Caco-2 (cell line): ENCODE results near the gene STRIP1. TPM values are rescaled to one million over a fixed set of nuclear protein-coding genes. Genes with fewer than 3 reads are reported as not detected.

Experiments
- BruUV-seq: library from RNA; stranded (reverse); fragments of 400-500 nt; replicated peaks from 2 replicates; lab custom pipeline; 2021; lab: Mats Ljungman, UMichigan
- CTCF ChIA-PET: fragments of 300-600 bp; sonication (Branson Sonifier 250); formaldehyde crosslinking; loops from one replicate; lab custom pipeline; 2022; ENCODE audit warnings: antibody characterized with exemption; lab: Charles Lee
- POLR2A ChIA-PET: fragments of 300-600 bp; sonication (Branson Sonifier 250); formaldehyde crosslinking; loops from one replicate; lab custom pipeline; 2022; ENCODE audit warnings: antibody characterized with exemption; lab: Charles Lee
- DNase-seq, 2 experiments: peaks; one replicate each; pipeline versions ENCODE4 v3.0.0 to v3.0.0-alpha.2; 2020 to 2022
- H3K27me3 ChIP-seq: replicated peaks from 2 replicates; pipeline ENCODE4 v1.6.0; 2011; ENCODE audit warnings: low read length; ENCODE audit not compliant: control insufficient read depth, insufficient read depth
- H3K36me3 ChIP-seq: 2 replicates; pipeline ENCODE4 v1.5.1; 2011; ENCODE audit warnings: low read length; ENCODE audit not compliant: control insufficient read depth, insufficient read depth
- H3K4me1 ChIP-seq: fragments of 250-450 bp; sonication (Bioruptor Pico); 2 replicates; pipeline ENCODE4 v1.5.1; 2020; ENCODE audit warnings: mild to moderate bottlenecking
- H3K4me3 ChIP-seq: 2 replicates; pipeline ENCODE4 v1.5.1; 2011; ENCODE audit warnings: low read depth, mild to moderate bottlenecking, control low read depth, low read length
- H3K9me3 ChIP-seq: fragments of 250-450 bp; sonication (Bioruptor Pico); 2 replicates; pipeline ENCODE4 v1.5.1; 2020; ENCODE audit warnings: mild to moderate bottlenecking, moderate library complexity
- H3K27ac Mint-ChIP-seq: one replicate; pipeline ENCODE4 v1.8.0; 2022; ENCODE audit warnings: mixed read lengths; ENCODE audit not compliant: unreplicated experiment
- H3K27me3 Mint-ChIP-seq: one replicate; pipeline ENCODE4 v1.8.0; 2022; ENCODE audit warnings: mixed read lengths; ENCODE audit not compliant: insufficient read depth, unreplicated experiment
- H3K36me3 Mint-ChIP-seq: one replicate; pipeline ENCODE4 v1.8.0; 2022; ENCODE audit warnings: mild to moderate bottlenecking, mixed read lengths; ENCODE audit not compliant: insufficient read depth, unreplicated experiment
- H3K4me1 Mint-ChIP-seq: one replicate; pipeline ENCODE4 v1.8.0; 2022; ENCODE audit warnings: low read depth, mixed read lengths; ENCODE audit not compliant: unreplicated experiment
- H3K4me3 Mint-ChIP-seq: one replicate; pipeline ENCODE4 v1.8.0; 2022; ENCODE audit warnings: mild to moderate bottlenecking, moderate library complexity, mixed read lengths; ENCODE audit not compliant: unreplicated experiment
- H3K9me3 Mint-ChIP-seq: one replicate; pipeline ENCODE4 v1.8.0; 2022; ENCODE audit warnings: mixed read lengths; ENCODE audit not compliant: unreplicated experiment
- intact Hi-C: fragments of 100-400 bp; cut with micrococcal nuclease; formaldehyde crosslinking; loops from one replicate; pipeline ENCODE4 v1.10.0; 2022; ENCODE audit not compliant: unreplicated experiment
- total RNA-seq: library from RNA; stranded (reverse); gene quantifications from 2 replicates; pipeline ENCODE4 v1.2.3, GENCODE V29; 2022
- TF ChIP-seq, protein P1 (sequence below), 2 experiments: fragments of 200-600 bp in 1 of 2; IDR thresholded peaks; 1 replicate in 1 of 2; 2 replicates in 1 of 2; pipeline versions ENCODE4 v1.5.1 to v1.8.0; 2011 to 2022; ENCODE audit warnings: antibody characterized with exemption in 1 of 2, control low read depth in 1 of 2, inconsistent platforms in 1 of 2, low read depth in 1 of 2, low read length in 1 of 2, mild to moderate bottlenecking in 1 of 2, moderate library complexity in 1 of 2; ENCODE audit not compliant: insufficient read depth in 1 of 2, severe bottlenecking in 1 of 2, unreplicated experiment in 1 of 2

Gene STRIP1
- total RNA-seq, 1 experiment from 2014 or later = 36.1 TPM

- Histone ChIP-seq H3K4me3 (peak overlapping the region; percentile 66), H3K36me3 (no peaks in the 10 kb centered on the region), H3K27me3 (no peaks in the 10 kb centered on the region), H3K9me3 (no peaks in the 10 kb centered on the region), H3K4me1 (peaks cover 9% of the 10 kb centered on the region; the same call in 1 of the 2 replicates)
- BruUV-seq = no TSS peak
- H3K4me3 Mint-ChIP-seq = peak overlapping the region; percentile 88
- CTCF ChIA-PET = interaction anchor here (0.6 to 3.9 kb wide), 5 partner anchors 19 to 346 kb away, joined by 3 to 54 read pairs (median 23); no protein-coding TSS in a partner anchor
- peaks cover 5% of the 10 kb centered on the region for H3K36me3 Mint-ChIP-seq
- H3K27me3 Mint-ChIP-seq = no peaks in the 10 kb centered on the region
- intact Hi-C loops = no loop called here
- H3K27ac Mint-ChIP-seq = no peak overlapping the region
- POLR2A ChIA-PET = interaction anchor here (2.9 kb wide), 1 partner anchor 26 kb away, joined by 17 read pairs; no protein-coding TSS in a partner anchor
- no peaks in the 10 kb centered on the region for H3K9me3 Mint-ChIP-seq
- TF ChIP-seq, protein P1, sequence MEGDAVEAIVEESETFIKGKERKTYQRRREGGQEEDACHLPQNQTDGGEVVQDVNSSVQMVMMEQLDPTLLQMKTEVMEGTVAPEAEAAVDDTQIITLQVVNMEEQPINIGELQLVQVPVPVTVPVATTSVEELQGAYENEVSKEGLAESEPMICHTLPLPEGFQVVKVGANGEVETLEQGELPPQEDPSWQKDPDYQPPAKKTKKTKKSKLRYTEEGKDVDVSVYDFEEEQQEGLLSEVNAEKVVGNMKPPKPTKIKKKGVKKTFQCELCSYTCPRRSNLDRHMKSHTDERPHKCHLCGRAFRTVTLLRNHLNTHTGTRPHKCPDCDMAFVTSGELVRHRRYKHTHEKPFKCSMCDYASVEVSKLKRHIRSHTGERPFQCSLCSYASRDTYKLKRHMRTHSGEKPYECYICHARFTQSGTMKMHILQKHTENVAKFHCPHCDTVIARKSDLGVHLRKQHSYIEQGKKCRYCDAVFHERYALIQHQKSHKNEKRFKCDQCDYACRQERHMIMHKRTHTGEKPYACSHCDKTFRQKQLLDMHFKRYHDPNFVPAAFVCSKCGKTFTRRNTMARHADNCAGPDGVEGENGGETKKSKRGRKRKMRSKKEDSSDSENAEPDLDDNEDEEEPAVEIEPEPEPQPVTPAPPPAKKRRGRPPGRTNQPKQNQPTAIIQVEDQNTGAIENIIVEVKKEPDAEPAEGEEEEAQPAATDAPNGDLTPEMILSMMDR (IDR thresholded peaks at IDR 0.05; ENCODE audit: insufficient read depth in 1 of 2, low read depth in 1 of 2, low read length in 1 of 2, severe bottlenecking in 1 of 2, unreplicated experiment in 1 of 2) = no peak
- DNase-seq = no peak
- H3K4me1 Mint-ChIP-seq = peaks cover 3% of the 10 kb centered on the region
Measured at GRCh38 chr1:109986054-109986444, 48.4 kb upstream of the STRIP1 start.

GRCh38 chr1:109988349-109988914, 46.0 kb upstream of the STRIP1 start:
- no peaks in the 10 kb centered on the region for H3K4me1 Mint-ChIP-seq
- TF ChIP-seq, protein P1 (IDR thresholded peaks at IDR 0.05; ENCODE audit: insufficient read depth in 1 of 2, low read depth in 1 of 2, low read length in 1 of 2, severe bottlenecking in 1 of 2, unreplicated experiment in 1 of 2) = no peak
- H3K36me3 ChIP-seq = no peaks in the 10 kb centered on the region
- H3K27me3 Mint-ChIP-seq = no peaks in the 10 kb centered on the region
- no peak for DNase-seq
- no peaks in the 10 kb centered on the region for H3K27me3 ChIP-seq
- peaks cover 9% of the 10 kb centered on the region; the same call in 1 of the 2 replicates for H3K4me1 ChIP-seq
- no peak overlapping the region for H3K4me3 ChIP-seq
- no peaks in the 10 kb centered on the region for H3K9me3 ChIP-seq
- POLR2A ChIA-PET = no interaction called here
- peaks cover 5% of the 10 kb centered on the region for H3K36me3 Mint-ChIP-seq
- no peaks in the 10 kb centered on the region for H3K9me3 Mint-ChIP-seq
- intact Hi-C loops = no loop called here
- no peak overlapping the region for H3K4me3 Mint-ChIP-seq
- H3K27ac Mint-ChIP-seq = no peak overlapping the region
- BruUV-seq = no TSS peak
- CTCF ChIA-PET = no interaction called here

- no peak overlapping the region for H3K27ac Mint-ChIP-seq
- no peak overlapping the region for H3K4me3 Mint-ChIP-seq
- ChIA-PET POLR2A (no interaction called here), CTCF (no interaction called here)
- peaks cover 2% of the 10 kb centered on the region for H3K36me3 Mint-ChIP-seq
- Histone ChIP-seq H3K36me3 (no peaks in the 10 kb centered on the region), H3K4me1 (no peaks in the 10 kb centered on the region), H3K9me3 (no peaks in the 10 kb centered on the region), H3K4me3 (no peak overlapping the region), H3K27me3 (no peaks in the 10 kb centered on the region)
- TF ChIP-seq, protein P1 (IDR thresholded peaks at IDR 0.05; ENCODE audit: insufficient read depth in 1 of 2, low read depth in 1 of 2, low read length in 1 of 2, severe bottlenecking in 1 of 2, unreplicated experiment in 1 of 2) = no peak
- intact Hi-C loops = no loop called here
- no peaks in the 10 kb centered on the region for H3K27me3 Mint-ChIP-seq
- no peaks in the 10 kb centered on the region for H3K9me3 Mint-ChIP-seq
- no peaks in the 10 kb centered on the region for H3K4me1 Mint-ChIP-seq
- BruUV-seq = no TSS peak
- DNase-seq = no peak
Measured at GRCh38 chr1:109989506-109990301, 44.7 kb upstream of the STRIP1 start.
